ENCODE measurements around the gene MAP3K10. TPM values are rescaled to one million over a fixed set of nuclear protein-coding genes. Genes with fewer than 3 reads are reported as not detected.

The MAP3K10 gene
- total and polyA plus RNA-seq, 9 of the 15 experiments (the other 6 are each of a cell fraction or from before 2014, with no cell fraction given): 0.01 to 8.0 (median 2.7) TPM; not detected in 1

DNA sequence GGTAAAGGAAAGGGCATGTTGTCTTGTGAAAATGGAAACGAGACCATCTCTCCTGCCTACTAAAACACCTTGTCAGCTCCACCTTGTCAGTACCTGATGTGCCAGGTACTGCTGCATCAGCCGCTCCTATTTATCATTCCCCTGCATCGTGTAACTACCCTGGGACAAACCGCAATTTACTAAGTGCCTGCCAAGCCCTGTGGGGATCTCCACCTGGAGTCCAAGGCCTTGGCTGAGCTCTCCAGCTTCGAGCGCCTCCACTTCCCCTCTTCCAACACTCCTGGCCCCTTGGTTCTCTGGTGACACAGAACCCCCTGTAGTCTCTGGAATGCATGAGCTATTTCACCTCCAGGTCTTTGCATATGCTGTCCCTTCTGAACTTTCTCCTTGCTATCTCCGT is 61.2 kb downstream of the MAP3K10 start:
- CTCF ChIA-PET (ENCODE audit: low intra/inter-chr PET ratio): no interaction called here
- Histone ChIP-seq H3K27ac (ENCODE audit: extremely low read depth, low read depth, low read length) (no peak overlapping the region), H3K4me2 (ENCODE audit: insufficient read depth, low read length) (no peak overlapping the region), H3K4me1 (replicated peaks in 1 of 2; ENCODE audit: control insufficient read depth in 2 of 2, insufficient read depth in 2 of 2, low read length in 2 of 2) (peaks cover 0 to 12% of the 10 kb centered on the region in 2 experiments; a peak in 2 of 5 replicates), H3K27me3 (ENCODE audit: control insufficient read depth in 2 of 2, insufficient read depth in 2 of 2, low read length in 2 of 2) (no peaks in the 10 kb centered on the region), H3K79me2 (ENCODE audit: control insufficient read depth, insufficient read depth, low read length) (peaks cover 29% of the 10 kb centered on the region), H3K9me1 (ENCODE audit: control insufficient read depth, insufficient read depth, low read length) (peaks cover 3% of the 10 kb centered on the region), H3K36me3 (ENCODE audit: control insufficient read depth, insufficient read depth, low read length) (peaks cover 85% of the 10 kb centered on the region; the same call in 2 of the 3 replicates), H4K20me1 (replicated peaks; ENCODE audit: control insufficient read depth, insufficient read depth, low read length) (no peaks in the 10 kb centered on the region; the same call in 1 of the 2 replicates), H3K9me3 (replicated peaks; ENCODE audit: control insufficient read depth, insufficient read depth, low read depth, low read length) (no peaks in the 10 kb centered on the region), H2AFZ (ENCODE audit: low read depth, low read length) (no peak overlapping the region), H3K9ac (ENCODE audit: insufficient read depth in 1 of 2, low read depth in 2 of 2, low read length in 2 of 2) (no peak overlapping the region), H3K4me3 (no peak overlapping the region)
- no peak for FAIRE-seq
- TF ChIP-seq PRDM10 (IDR thresholded peaks at IDR 0.05; ENCODE audit: partially characterized antibody) (peak; percentile 47), ZC3H8 (IDR thresholded peaks at IDR 0.05) (no peak), SAFB (IDR thresholded peaks at IDR 0.05; ENCODE audit: borderline replicate concordance, low read depth, low read length) (no peak), ZBTB17 (CRISPR knock-in tag; IDR thresholded peaks at IDR 0.05) (no peak), U2AF2 (optimal IDR thresholded peaks at IDR 0.05; ENCODE audit: low read depth, low read length) (no peak)
- DNase-seq (ENCODE audit: extremely low read depth in 1 of 4, low spot score in 3 of 4): no peak
- 87% methylated on average over 7 of the region's 7 CpGs for WGBS (ENCODE audit: insufficient coverage, low coverage, missing lambda C conversion rate)
- in situ Hi-C loops (cut with MboI) (no loop called here), intact Hi-C loops (cut with micrococcal nuclease) (no loop called here)
- POLR2A ChIA-PET: interaction anchor here (0.5 to 1.5 kb wide), 6 partner anchors 9 to 181 kb away, joined by 3 to 5 read pairs (median 4); no protein-coding TSS in a partner anchor
- no peak for ATAC-seq
- BruUV-seq (replicated peaks): no TSS peak

Data from K562 (cell line).